Immature natural killer cell (primary cell): ENCODE data around the gene PCBP3. TPM values are rescaled to one million over a fixed set of nuclear protein-coding genes. Genes with fewer than 3 reads are reported as not detected.

Experiments used
- DNase-seq, 3 donors: peaks; one replicate each; pipeline ENCODE4 v3.0.0; 2022; ENCODE audit warnings: mixed read lengths in 1 of 3
- H3K27ac Mint-ChIP-seq, 6 donors: one replicate each; pipeline ENCODE4 v1.8.0; 2020; ENCODE audit warnings: mixed read lengths in 6 of 6, mild to moderate bottlenecking in 5 of 6, inconsistent platforms in 4 of 6, moderate library complexity in 3 of 6
- H3K27me3 Mint-ChIP-seq, 3 donors: one replicate each; pipeline ENCODE4 v1.8.0; 2020 to 2021; ENCODE audit warnings: low read depth in 3 of 3, mild to moderate bottlenecking in 3 of 3, mixed read lengths in 3 of 3, moderate library complexity in 3 of 3, inconsistent platforms in 1 of 3
- H3K36me3 Mint-ChIP-seq, 3 donors: one replicate each; pipeline ENCODE4 v1.8.0; 2020; ENCODE audit warnings: mixed read lengths in 3 of 3, inconsistent platforms in 2 of 3, mild to moderate bottlenecking in 2 of 3
- H3K4me1 Mint-ChIP-seq, 2 donors: one replicate each; pipeline ENCODE4 v1.8.0; 2020; ENCODE audit warnings: inconsistent platforms in 2 of 2, mild to moderate bottlenecking in 2 of 2, mixed read lengths in 2 of 2, moderate library complexity in 1 of 2
- H3K4me3 Mint-ChIP-seq, 5 donors: one replicate each; pipeline ENCODE4 v1.8.0; 2020; ENCODE audit warnings: mild to moderate bottlenecking in 5 of 5, mixed read lengths in 5 of 5, inconsistent platforms in 3 of 5, moderate library complexity in 3 of 5
- H3K9me3 Mint-ChIP-seq, 6 donors: one replicate each; pipeline ENCODE4 v1.8.0; 2020; ENCODE audit warnings: mild to moderate bottlenecking in 6 of 6, mixed read lengths in 6 of 6, inconsistent platforms in 4 of 6, moderate library complexity in 3 of 6
- polyA plus RNA-seq, 3 donors: library from polyadenylated mRNA; unstranded; fragments of 300-500 nt; fragmentation: Illumina TruSeq; gene quantifications; one replicate each; pipeline ENCODE4 v1.2.3, GENCODE V29; 2021

Gene PCBP3
- polyA plus RNA-seq, 3 donors from 2014 or later, result 0.27 to 0.71 TPM; not detected in 1

DNA sequence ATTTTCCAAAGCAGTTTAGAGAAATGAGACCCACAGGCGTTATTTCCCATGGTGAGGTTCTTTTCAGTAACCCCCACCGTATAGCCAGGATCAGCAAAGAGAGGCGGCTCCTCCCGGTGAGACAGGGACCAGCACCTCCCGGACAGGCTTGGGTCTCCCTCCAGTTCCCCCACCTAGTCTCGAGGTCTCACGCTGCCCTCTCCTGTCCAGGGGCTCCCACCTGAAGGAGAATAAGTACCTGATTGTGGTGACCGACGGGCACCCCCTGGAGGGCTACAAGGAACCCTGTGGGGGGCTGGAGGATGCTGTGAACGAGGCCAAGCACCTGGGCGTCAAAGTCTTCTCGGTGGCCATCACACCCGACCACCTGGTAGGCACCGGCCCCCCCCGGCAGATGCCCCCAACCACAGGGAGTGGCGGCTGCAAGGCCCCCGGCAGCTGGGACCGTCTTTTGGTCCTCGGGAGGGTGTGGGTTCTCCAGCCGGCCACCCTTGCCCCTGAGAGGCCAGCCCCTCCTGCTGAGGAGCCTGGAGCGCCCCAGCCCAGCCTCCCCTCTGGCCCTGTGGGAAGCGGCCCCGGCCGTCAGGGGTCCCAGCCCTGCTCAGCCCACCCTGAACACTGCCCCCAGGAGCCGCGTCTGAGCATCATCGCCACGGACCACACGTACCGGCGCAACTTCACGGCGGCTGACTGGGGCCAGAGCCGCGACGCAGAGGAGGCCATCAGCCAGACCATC is 343.0 kb downstream of the PCBP3 start:
- H3K27me3 Mint-ChIP-seq, result peaks cover 1 to 5% (median 5%) of the 10 kb centered on the region in 3 donors
- H3K4me3 Mint-ChIP-seq, result no peak overlapping the region
- H3K27ac Mint-ChIP-seq, result no peak overlapping the region
- H3K36me3 Mint-ChIP-seq, result no peaks in the 10 kb centered on the region
- no peak for DNase-seq
- H3K9me3 Mint-ChIP-seq, result no peaks in the 10 kb centered on the region
- peaks cover 0 to 1% of the 10 kb centered on the region in 2 donors for H3K4me1 Mint-ChIP-seq

DNA sequence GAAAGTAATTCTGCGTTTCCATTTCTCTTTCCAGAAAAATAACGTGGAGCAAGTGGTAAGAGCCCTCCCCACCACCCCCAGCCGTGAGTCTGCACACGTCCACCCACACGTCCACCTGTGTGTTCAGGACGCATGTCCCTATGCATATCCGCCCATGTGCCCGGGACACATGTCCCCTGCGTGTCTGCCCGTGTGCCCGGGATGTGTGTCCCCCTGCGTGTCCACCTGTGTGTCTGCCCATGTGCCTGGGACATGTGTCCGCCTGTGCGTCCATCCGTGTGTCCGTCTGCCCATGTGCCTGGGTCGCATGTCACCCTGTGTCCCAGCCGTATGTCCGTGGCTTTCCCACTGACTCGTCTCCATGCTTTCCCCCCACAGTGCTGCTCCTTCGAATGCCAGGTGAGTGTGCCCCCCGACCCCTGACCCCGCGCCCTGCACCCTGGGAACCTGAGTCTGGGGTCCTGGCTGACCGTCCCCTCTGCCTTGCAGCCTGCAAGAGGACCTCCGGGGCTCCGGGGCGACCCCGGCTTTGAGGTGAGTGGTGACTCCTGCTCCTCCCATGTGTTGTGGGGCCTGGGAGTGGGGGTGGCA is 343.7 kb downstream of the PCBP3 start:
- no peak for DNase-seq
- no peaks in the 10 kb centered on the region for H3K9me3 Mint-ChIP-seq
- H3K27me3 Mint-ChIP-seq, result peaks cover 1 to 5% (median 5%) of the 10 kb centered on the region in 3 donors
- H3K36me3 Mint-ChIP-seq, result no peaks in the 10 kb centered on the region
- no peak overlapping the region for H3K4me3 Mint-ChIP-seq
- no peak overlapping the region for H3K27ac Mint-ChIP-seq
- peaks cover 0 to 1% of the 10 kb centered on the region in 2 donors for H3K4me1 Mint-ChIP-seq

DNA sequence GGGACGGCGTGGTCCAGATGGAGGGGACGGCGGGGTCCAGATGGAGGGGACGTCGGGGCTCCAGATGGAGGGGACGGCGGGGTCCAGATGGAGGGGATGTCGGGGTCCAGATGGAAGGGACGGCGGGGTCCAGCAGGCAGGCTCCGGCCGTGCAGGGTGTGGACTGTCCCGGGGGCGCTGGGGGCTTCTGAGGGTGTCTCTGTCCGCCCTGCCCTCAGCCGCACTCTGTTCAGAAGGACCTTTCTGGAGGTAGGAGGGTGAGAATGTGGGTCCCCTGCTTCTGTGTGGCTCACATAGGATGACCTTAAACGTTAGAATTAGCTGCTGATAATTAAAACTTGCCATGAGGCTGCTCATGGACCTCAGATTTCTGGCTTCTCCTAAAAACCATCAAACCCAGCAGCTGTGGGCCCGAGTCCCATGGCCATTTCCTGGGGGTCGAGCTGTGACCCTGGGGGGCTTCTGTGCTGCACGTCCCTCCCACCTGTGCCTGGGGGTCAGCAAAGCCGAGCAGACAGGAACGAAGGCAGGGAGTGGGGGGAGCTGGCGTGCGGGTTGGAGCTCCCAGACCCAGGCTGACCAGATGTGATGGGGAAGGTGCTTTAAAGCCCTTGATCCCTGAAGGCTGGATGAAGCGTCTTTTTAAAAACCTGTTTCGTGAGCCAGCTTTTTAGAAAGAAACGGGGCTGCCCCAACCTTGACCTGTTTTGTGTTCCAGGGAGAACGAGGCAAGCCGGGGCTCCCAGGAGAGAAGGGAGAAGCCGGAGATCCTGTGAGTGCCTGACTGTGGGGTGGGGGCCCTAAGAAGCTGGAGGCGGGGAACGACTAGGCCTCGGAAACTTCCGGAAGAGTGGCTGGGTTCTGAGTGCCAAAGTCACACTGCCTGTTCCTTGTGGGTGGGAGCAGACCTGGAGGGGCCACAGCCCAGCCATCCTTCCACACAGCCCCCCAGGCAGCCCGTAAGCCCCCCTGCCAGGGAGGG is 345.1 kb downstream of the PCBP3 start:
- Mint-ChIP-seq H3K36me3 (no peaks in the 10 kb centered on the region), H3K27me3 (peaks cover 0 to 5% (median 3%) of the 10 kb centered on the region in 3 donors), H3K4me3 (no peak overlapping the region), H3K4me1 (no peaks in the 10 kb centered on the region), H3K27ac (no peak overlapping the region), H3K9me3 (no peaks in the 10 kb centered on the region)
- no peak for DNase-seq

GRCh38 chr21:45989355-45990048 is 346.0 kb downstream of the PCBP3 start:
- no peak overlapping the region for H3K4me3 Mint-ChIP-seq
- no peaks in the 10 kb centered on the region for H3K4me1 Mint-ChIP-seq

GRCh38 chr21:45990049-45990711 is 346.7 kb downstream of the PCBP3 start:
- Mint-ChIP-seq H3K27ac (no peak overlapping the region), H3K4me3 (no peak overlapping the region), H3K9me3 (no peaks in the 10 kb centered on the region), H3K4me1 (no peaks in the 10 kb centered on the region), H3K36me3 (no peaks in the 10 kb centered on the region), H3K27me3 (peaks cover 0 to 2% (median 1%) of the 10 kb centered on the region in 3 donors)
- DNase-seq, result no peak

More at GRCh38 chr21:45989355-45990048, 346.0 kb downstream of the PCBP3 start:
- Mint-ChIP-seq H3K27ac (no peak overlapping the region), H3K36me3 (no peaks in the 10 kb centered on the region), H3K27me3 (peaks cover 0 to 5% (median 3%) of the 10 kb centered on the region in 3 donors), H3K9me3 (no peaks in the 10 kb centered on the region)
- no peak for DNase-seq

- H3K4me1 Mint-ChIP-seq, result no peaks in the 10 kb centered on the region
- peaks cover 0 to 2% (median 0%) of the 10 kb centered on the region in 3 donors for H3K27me3 Mint-ChIP-seq
- H3K36me3 Mint-ChIP-seq, result no peaks in the 10 kb centered on the region
- no peaks in the 10 kb centered on the region for H3K9me3 Mint-ChIP-seq
- no peak for DNase-seq
- H3K27ac Mint-ChIP-seq, result no peak overlapping the region
- no peak overlapping the region for H3K4me3 Mint-ChIP-seq
Observed at GRCh38 chr21:45990741-45991605, 347.4 kb downstream of the PCBP3 start.

DNA sequence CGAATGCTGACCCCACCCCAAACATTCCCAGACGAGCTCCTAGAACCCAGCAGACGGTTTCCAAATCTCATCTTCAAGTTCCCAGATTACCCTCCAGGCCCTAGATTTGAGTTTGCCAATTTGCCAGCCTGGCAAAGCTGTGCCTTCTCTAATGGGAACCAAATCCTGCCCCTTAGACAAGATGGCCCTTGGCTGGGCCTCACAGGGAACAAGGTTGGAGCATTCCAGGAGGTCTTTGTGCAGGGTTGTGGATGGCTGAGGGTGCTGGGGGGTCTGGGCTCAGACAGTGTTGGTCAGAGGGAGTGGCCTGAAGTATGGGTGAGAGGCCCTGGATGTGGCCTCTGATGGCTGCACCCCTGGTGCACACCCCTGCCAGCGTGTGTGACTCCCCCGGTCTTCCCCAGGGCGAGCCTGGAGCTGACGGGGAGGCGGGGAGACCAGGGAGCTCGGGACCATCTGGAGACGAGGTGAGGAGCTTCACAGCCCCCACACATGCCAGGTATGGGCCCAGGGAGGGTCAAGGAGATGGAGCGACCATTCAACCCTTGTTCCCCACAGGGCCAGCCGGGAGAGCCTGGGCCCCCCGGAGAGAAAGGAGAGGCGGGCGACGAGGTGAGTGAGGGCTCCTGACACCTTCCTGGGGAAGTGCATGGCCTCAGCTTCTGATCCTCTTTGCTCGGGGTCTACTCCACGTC is 348.2 kb downstream of the PCBP3 start:
- no peaks in the 10 kb centered on the region for H3K9me3 Mint-ChIP-seq
- H3K4me1 Mint-ChIP-seq, result no peaks in the 10 kb centered on the region
- no peak overlapping the region for H3K4me3 Mint-ChIP-seq
- H3K27ac Mint-ChIP-seq, result no peak overlapping the region
- no peaks in the 10 kb centered on the region for H3K36me3 Mint-ChIP-seq
- no peak for DNase-seq
- peaks cover 0 to 3% (median 0%) of the 10 kb centered on the region in 3 donors for H3K27me3 Mint-ChIP-seq

Other genes starting within 250 kb of the PCBP3 start
- gene COL18A1, start 238.6 kb upstream of the PCBP3 start, polyA plus RNA-seq, result 1 to 10 TPM in 1 of 3 donors, under 1 TPM in 2; 0.30 to 1.8 (median 0.46) TPM
- 1 to 10 TPM in 2 of 3 donors, under 1 TPM in 1; 0.84 to 7.1 (median 1.7) TPM for gene SLC19A1, start 101.3 kb upstream of the PCBP3 start, polyA plus RNA-seq